ENCODE measurements around the gene GTF3C1. TPM values are rescaled to one million over a fixed set of nuclear protein-coding genes. Genes with fewer than 3 reads are reported as not detected.
"Not testable (repeated sequence)": the region's sequence is repeated elsewhere in the genome, so short reads cannot be mapped to it uniquely, and the experiment has no call there.

GTF3C1 gene
- total RNA-seq, 1 donor from 2014 or later, result 69.2 TPM

- Mint-ChIP-seq H3K27me3 (ENCODE audit: low read depth) (no peaks in the 10 kb centered on the region), H3K4me1 (ENCODE audit: low read depth) (peaks cover 33% of the 10 kb centered on the region), H3K4me3 (ENCODE audit: unreplicated experiment) (no peak overlapping the region), H3K27ac (ENCODE audit: unreplicated experiment) (peak overlapping the region; percentile 68), H3K9me3 (ENCODE audit: low read depth) (no peaks in the 10 kb centered on the region), H3K36me3 (ENCODE audit: low read depth) (peaks cover 12% of the 10 kb centered on the region)
- DNase-seq (ENCODE audit: low spot score), result no peak
- TF ChIP-seq CTCF (IDR thresholded peaks at IDR 0.05), result no peak
Measured at GRCh38 chr16:27460663-27461482, 88.8 kb downstream of the GTF3C1 start.

GRCh38 chr16:27460213-27460612 lies 89.5 kb downstream of the GTF3C1 start:
- TF ChIP-seq CTCF (IDR thresholded peaks at IDR 0.05), result no peak
- no peaks in the 10 kb centered on the region for H3K9me3 Mint-ChIP-seq (ENCODE audit: low read depth)
- DNase-seq (ENCODE audit: low spot score), result no peak
- H3K4me3 Mint-ChIP-seq (ENCODE audit: unreplicated experiment), result no peak overlapping the region
- no peaks in the 10 kb centered on the region for H3K27me3 Mint-ChIP-seq (ENCODE audit: low read depth)
- peaks cover 11% of the 10 kb centered on the region for H3K36me3 Mint-ChIP-seq (ENCODE audit: low read depth)
- no peak overlapping the region for H3K27ac Mint-ChIP-seq (ENCODE audit: unreplicated experiment)
- H3K4me1 Mint-ChIP-seq (ENCODE audit: low read depth), result peaks cover 30% of the 10 kb centered on the region

GRCh38 chr16:27458987-27459688 lies 90.6 kb downstream of the GTF3C1 start:
- no peak for TF ChIP-seq CTCF (IDR thresholded peaks at IDR 0.05)
- DNase-seq (ENCODE audit: low spot score), result no peak
- H3K4me3 Mint-ChIP-seq (ENCODE audit: unreplicated experiment), result no peak overlapping the region
- peaks cover 7% of the 10 kb centered on the region for H3K36me3 Mint-ChIP-seq (ENCODE audit: low read depth)
- H3K27me3 Mint-ChIP-seq (ENCODE audit: low read depth), result no peaks in the 10 kb centered on the region
- no peaks in the 10 kb centered on the region for H3K9me3 Mint-ChIP-seq (ENCODE audit: low read depth)
- H3K4me1 Mint-ChIP-seq (ENCODE audit: low read depth), result peaks cover 29% of the 10 kb centered on the region
- no peak overlapping the region for H3K27ac Mint-ChIP-seq (ENCODE audit: unreplicated experiment)

GRCh38 chr16:27458258-27458657 lies 91.5 kb downstream of the GTF3C1 start:
- H3K27ac Mint-ChIP-seq (ENCODE audit: unreplicated experiment), result no peak overlapping the region

GRCh38 chr16:27457605-27457900 lies 92.2 kb downstream of the GTF3C1 start:
- not testable (repeated sequence) for H3K27me3 Mint-ChIP-seq (ENCODE audit: low read depth); H3K27ac Mint-ChIP-seq (ENCODE audit: unreplicated experiment); H3K4me3 Mint-ChIP-seq (ENCODE audit: unreplicated experiment); H3K9me3 Mint-ChIP-seq (ENCODE audit: low read depth); DNase-seq (ENCODE audit: low spot score); H3K36me3 Mint-ChIP-seq (ENCODE audit: low read depth)
- H3K4me1 Mint-ChIP-seq (ENCODE audit: low read depth), result peaks cover 29% of the 10 kb centered on the region

More at GRCh38 chr16:27458258-27458657, 91.5 kb downstream of the GTF3C1 start:
- no peak overlapping the region for H3K4me3 Mint-ChIP-seq (ENCODE audit: unreplicated experiment)
- H3K36me3 Mint-ChIP-seq (ENCODE audit: low read depth), result peaks cover 7% of the 10 kb centered on the region
- no peaks in the 10 kb centered on the region for H3K27me3 Mint-ChIP-seq (ENCODE audit: low read depth)
- TF ChIP-seq CTCF (IDR thresholded peaks at IDR 0.05), result no peak
- peaks cover 29% of the 10 kb centered on the region for H3K4me1 Mint-ChIP-seq (ENCODE audit: low read depth)
- no peaks in the 10 kb centered on the region for H3K9me3 Mint-ChIP-seq (ENCODE audit: low read depth)
- no peak for DNase-seq (ENCODE audit: low spot score)

All from chondrocyte (in vitro differentiated cells).